K562 (cell line): Measurements from ENCODE around the gene PDE11A. TPM values are rescaled to one million over a fixed set of nuclear protein-coding genes. Genes with fewer than 3 reads are reported as not detected.

Experiments used
- ATAC-seq: fragments of 200-7000 bp; cut with Tn5 transposase; 3 replicates; pipeline ENCODE4 v1.9.1; 2020; ENCODE audit warnings: moderate library complexity
- BruUV-seq: library from RNA; stranded (reverse); fragments of 400-500 nt; replicated peaks from 2 replicates; lab custom pipeline; 2021; lab: Mats Ljungman, UMichigan
- CTCF ChIA-PET: fragments of 300-600 bp; formaldehyde crosslinking; extraction: SDS; loops from one replicate; lab custom pipeline; 2021; ENCODE audit warnings: low intra/inter-chr PET ratio; lab: Yijun Ruan, JAX
- POLR2A ChIA-PET: fragments of 300-600, 350-650 bp; sonication (Branson Sonifier 250); formaldehyde crosslinking; extraction: SDS; loops from one replicate; lab custom pipeline; 2021; ENCODE audit warnings: antibody characterized with exemption, inconsistent platforms; lab: Yijun Ruan, JAX
- DNase-seq, 4 experiments: peaks; one replicate each; pipeline versions ENCODE4 v3.0.0 to v3.0.0-alpha.2; 2011 to 2018; ENCODE audit warnings: low spot score in 3 of 4, mixed read lengths in 3 of 4; ENCODE audit errors: extremely low read depth in 1 of 4
- FAIRE-seq: peaks from 2 replicates; lab custom pipeline; 2011; peaks lifted over from hg19 to GRCh38; lab: Jason Lieb, UNC
- H2AFZ ChIP-seq: 2 replicates; pipeline ENCODE4 v1.6.0; 2011; ENCODE audit warnings: low read depth, low read length, control low read depth, inconsistent platforms
- H3K27ac ChIP-seq: fragments of 200-600 bp; 3 replicates; pipeline ENCODE4 v1.8.0; 2011; ENCODE audit warnings: low read depth, mild to moderate bottlenecking, control low read depth, inconsistent platforms, low read length, moderate library complexity, mixed read lengths; ENCODE audit errors: extremely low read depth
- H3K27me3 ChIP-seq, 2 experiments: fragments of 300-600 bp in 1 of 2; 2 replicates in 1 of 2; 3 replicates in 1 of 2; pipeline versions ENCODE4 v1.6.0 to v1.8.0; 2011; ENCODE audit warnings: inconsistent platforms in 2 of 2, low read length in 2 of 2, mild to moderate bottlenecking in 1 of 2, mixed read lengths in 1 of 2, moderate library complexity in 1 of 2; ENCODE audit not compliant: control insufficient read depth in 2 of 2, insufficient read depth in 2 of 2
- H3K36me3 ChIP-seq: fragments of 300-600 bp; 3 replicates; pipeline ENCODE4 v1.8.0; 2011; ENCODE audit warnings: mild to moderate bottlenecking, low read length, inconsistent platforms; ENCODE audit not compliant: control insufficient read depth, insufficient read depth
- H3K4me1 ChIP-seq, 2 experiments: fragments of 200-600 bp in 1 of 2; replicated peaks in 1 of 2; 2 replicates in 1 of 2; 3 replicates in 1 of 2; pipeline versions ENCODE4 v1.5.1 to v1.8.0; 2011; ENCODE audit warnings: inconsistent platforms in 2 of 2, low read length in 2 of 2, mild to moderate bottlenecking in 1 of 2, mixed read lengths in 1 of 2, moderate library complexity in 1 of 2; ENCODE audit not compliant: control insufficient read depth in 2 of 2, insufficient read depth in 2 of 2
- H3K4me2 ChIP-seq: 2 replicates; pipeline ENCODE4 v1.6.1; 2011; ENCODE audit warnings: low read length, control low read depth, inconsistent platforms, mixed read lengths; ENCODE audit not compliant: insufficient read depth
- H3K4me3 ChIP-seq: fragments of 200-600 bp; sonication (generic), shearing (Covaris generic); 2 replicates; pipeline ENCODE4 v1.5.1; 2016; ENCODE audit warnings: control low read depth, inconsistent platforms
- H3K79me2 ChIP-seq: fragments of 200-600 bp; 3 replicates; pipeline ENCODE4 v1.8.0; 2011; ENCODE audit warnings: low read length, inconsistent platforms; ENCODE audit not compliant: control insufficient read depth, insufficient read depth
- H3K9ac ChIP-seq, 2 experiments: 2 replicates each; pipeline versions ENCODE4 v1.6.0 to v1.6.1; 2011; ENCODE audit warnings: low read depth in 2 of 2, low read length in 2 of 2, control low read depth in 1 of 2, inconsistent platforms in 1 of 2, mild to moderate bottlenecking in 1 of 2, mixed read lengths in 1 of 2; ENCODE audit not compliant: insufficient read depth in 1 of 2
- H3K9me1 ChIP-seq: one replicate; pipeline ENCODE4 v1.6.0; 2011; ENCODE audit warnings: inconsistent platforms, mild to moderate bottlenecking, low read length, moderate library complexity; ENCODE audit not compliant: control insufficient read depth, insufficient read depth
- H3K9me3 ChIP-seq: replicated peaks from 2 replicates; pipeline ENCODE4 v1.5.1; 2011; ENCODE audit warnings: low read depth, low read length, inconsistent platforms; ENCODE audit not compliant: control insufficient read depth, insufficient read depth
- H4K20me1 ChIP-seq: replicated peaks from 2 replicates; pipeline ENCODE4 v1.6.1; 2011; ENCODE audit warnings: low read length, inconsistent platforms, mixed read lengths; ENCODE audit not compliant: control insufficient read depth, insufficient read depth
- CREB1 ChIP-seq, 2 experiments: sonication (generic) in 1 of 2; formaldehyde crosslinking in 1 of 2; IDR thresholded peaks; 2 replicates each; pipeline versions ENCODE4 v1.6.1 to v1.8.0; 2012 to 2022; ENCODE audit warnings: inconsistent platforms in 1 of 2, mild to moderate bottlenecking in 1 of 2, missing genetic modification reagents in 1 of 2, moderate library complexity in 1 of 2
- CTCF ChIP-seq, 3 experiments: IDR thresholded peaks in 2 of 3; conservative IDR thresholded peaks in 1 of 3; 2 replicates each; pipeline ENCODE4 v1.5.1; 2011 to 2012; ENCODE audit warnings: low read length in 3 of 3, mild to moderate bottlenecking in 3 of 3, control low read depth in 2 of 3, improper control_type of control experiment in 1 of 3, inconsistent platforms in 1 of 3, low read depth in 1 of 3, mixed read lengths in 1 of 3, moderate library complexity in 1 of 3; ENCODE audit not compliant: insufficient read depth in 2 of 3
- ETV1 ChIP-seq: fragments of 450-650 bp; conservative IDR thresholded peaks from 2 replicates; pipeline ENCODE4 v1.6.1; 2016; ENCODE audit warnings: missing genetic modification characterization, control low read depth, low read depth, missing compliant biosample characterization
- EZH2 ChIP-seq: IDR thresholded peaks from 2 replicates; pipeline ENCODE4 v1.6.1; 2012; ENCODE audit warnings: low read depth, mild to moderate bottlenecking, inconsistent platforms, low read length, borderline replicate concordance
- GTF2F1 ChIP-seq: IDR thresholded peaks from 2 replicates; pipeline ENCODE4 v1.6.1; 2011; ENCODE audit warnings: low read depth, low read length, improper control_type of control experiment
- HOXB6 ChIP-seq: fragments of 250-450 bp; sonication (Bioruptor Pico); IDR thresholded peaks from 2 replicates; pipeline ENCODE4 v1.5.1; 2022; ENCODE audit warnings: mild to moderate bottlenecking, borderline replicate concordance
- MIER1 ChIP-seq: fragments of 450-650 bp; IDR thresholded peaks from 2 replicates; pipeline ENCODE4 v1.6.1; 2016; ENCODE audit warnings: antibody characterized with exemption, mild to moderate bottlenecking, low read depth
- NELFE ChIP-seq: IDR thresholded peaks from 2 replicates; pipeline ENCODE4 v1.6.1; 2011; ENCODE audit warnings: mild to moderate bottlenecking; ENCODE audit not compliant: insufficient read depth, insufficient read length
- NFRKB ChIP-seq: fragments of 450-650 bp; IDR thresholded peaks from 2 replicates; pipeline ENCODE4 v1.6.1; 2016; ENCODE audit warnings: low read depth
- RAD21 ChIP-seq, 2 experiments: fragments of 250-450 bp in 1 of 2; fragments of 450-650 bp in 1 of 2; sonication (Bioruptor Pico) in 1 of 2; formaldehyde crosslinking in 1 of 2; IDR thresholded peaks in 1 of 2; conservative IDR thresholded peaks in 1 of 2; 2 replicates each; pipeline versions ENCODE4 v1.4.0 to v1.8.0; 2020 to 2022; ENCODE audit warnings: mild to moderate bottlenecking in 2 of 2, moderate library complexity in 1 of 2
- RCOR1 ChIP-seq, 2 experiments: IDR thresholded peaks; 2 replicates each; pipeline ENCODE4 v1.6.1; 2012; ENCODE audit warnings: low read depth in 2 of 2, low read length in 2 of 2, borderline replicate concordance in 1 of 2, improper control_type of control experiment in 1 of 2
- SRSF1 ChIP-seq: fragments of 200-400 bp; formaldehyde crosslinking; IDR thresholded peaks from 2 replicates; pipeline ENCODE4 v1.6.1; 2017; ENCODE audit warnings: mild to moderate bottlenecking, low read depth, low read length, moderate library complexity
- SRSF7 ChIP-seq: fragments of 200-400 bp; formaldehyde crosslinking; optimal IDR thresholded peaks from 2 replicates; pipeline ENCODE3; 2017; ENCODE audit warnings: mild to moderate bottlenecking, low read depth, low read length
- ZC3H11A ChIP-seq: IDR thresholded peaks from 2 replicates; pipeline ENCODE4 v1.6.1; 2012; ENCODE audit warnings: low read depth, low read length, improper control_type of control experiment
- ZNF41 ChIP-seq: fragments of 250-450 bp; sonication (Bioruptor Pico); conservative IDR thresholded peaks from 2 replicates; pipeline ENCODE4 v1.4.0; 2020; ENCODE audit warnings: mild to moderate bottlenecking
- ZNF436 ChIP-seq: fragments of 250-450, 450-650 bp; sonication (Bioruptor Pico); formaldehyde crosslinking; IDR thresholded peaks from 2 replicates; pipeline ENCODE4 v1.7.0; 2020; ENCODE audit warnings: mild to moderate bottlenecking
- ZNF561 ChIP-seq: fragments of 450-650 bp; formaldehyde crosslinking; conservative IDR thresholded peaks from 2 replicates; pipeline ENCODE4 v1.4.0; 2020; ENCODE audit warnings: mild to moderate bottlenecking, moderate library complexity
- ZNF766 ChIP-seq: fragments of 200-800 bp; sonication (Bioruptor generic); conservative IDR thresholded peaks from 2 replicates; pipeline ENCODE4 v1.6.1; 2016; ENCODE audit warnings: missing genetic modification characterization, missing compliant biosample characterization
- WGBS: fragments of 100-300 bp; shearing (Covaris generic); methylation state at CpG from one replicate; pipeline ENCODE4 v1.1.6; 2016; ENCODE audit warnings: low coverage, mixed read lengths; ENCODE audit not compliant: insufficient coverage; ENCODE audit errors: missing lambda C conversion rate; 5-methylcytosine and 5-hydroxymethylcytosine counted together
- in situ Hi-C: fragments of 300-500 bp; cut with MboI; formaldehyde crosslinking; loops from 4 replicates; pipeline ENCODE4 v1.15.0; 2018; ENCODE audit warnings: inconsistent platforms, mixed read lengths
- intact Hi-C: fragments of 100-400 bp; cut with micrococcal nuclease; formaldehyde crosslinking; loops from 2 replicates; pipeline ENCODE4 v1.14.2; 2022
- polyA plus RNA-seq, 8 experiments: library from polyadenylated mRNA; depleted of rRNA in 4 of 8; stranded (reverse) in 5 of 8; unstranded in 3 of 8; fragments of >200 nt; fragmentation: Nextera tagmentation in 2 of 8; fragmentation: Illumina TruSeq in 1 of 8; extraction: Ambion mirVana in 2 of 8; extraction: Trizol in 1 of 8; gene quantifications; 2 replicates each; pipeline versions ENCODE4 v1.2.1 to v1.2.3, GENCODE V29; 2011 to 2014; ENCODE audit warnings: inconsistent platforms in 1 of 8, missing spikeins in 1 of 8
- total RNA-seq, 7 experiments: library from RNA; depleted of rRNA in 6 of 7; stranded (reverse); fragments of >200 nt in 6 of 7; fragmentation: Illumina TruSeq in 2 of 7; extraction: Trizol in 2 of 7; gene quantifications; 2 replicates each; pipeline versions ENCODE4 v1.2.1 to v1.2.3, GENCODE V29; 2011 to 2021; ENCODE audit warnings: low replicate concordance in 1 of 7

Gene PDE11A
- total and polyA plus RNA-seq, 9 of the 15 experiments (the other 6 are each of a cell fraction or from before 2014, with no cell fraction given), result 3.2 to 22.1 (median 5.7) TPM

DNA sequence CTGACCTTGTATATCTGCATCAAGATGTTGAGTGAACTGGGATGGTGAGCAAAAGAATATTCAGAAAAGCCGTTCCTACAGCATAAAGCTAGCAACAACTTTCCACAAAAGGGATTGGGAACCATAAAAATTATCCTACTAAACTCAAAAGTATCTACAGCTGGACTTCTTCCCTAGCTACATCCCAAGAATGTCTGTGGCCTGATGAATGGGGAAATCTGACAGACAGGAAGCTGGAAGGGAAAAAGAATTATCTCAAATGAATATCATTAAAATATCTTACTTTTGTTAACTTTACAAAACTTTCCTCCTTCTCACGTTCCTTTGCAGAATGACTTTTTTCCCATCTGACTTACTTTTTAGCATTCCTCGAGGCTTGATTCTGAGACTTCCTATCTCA lies 150.9 kb downstream of the PDE11A start:
- H3K79me2 ChIP-seq, result no peaks in the 10 kb centered on the region
- TF ChIP-seq RCOR1 (IDR thresholded peaks at IDR 0.05; ENCODE audit: borderline replicate concordance in 1 of 2, low read depth in 2 of 2, low read length in 2 of 2), result no peak
- no peak for TF ChIP-seq ZNF436 (CRISPR knock-in tag)
- no peak for TF ChIP-seq CREB1 (IDR thresholded peaks at IDR 0.05)
- no peak for TF ChIP-seq CREB1 (CRISPR knock-in tag; IDR thresholded peaks at IDR 0.05)
- TF ChIP-seq SRSF7, result no peak
- no peak for TF ChIP-seq ETV1 (tag)
- no peak for TF ChIP-seq SRSF1
- no peak for TF ChIP-seq NFRKB
- TF ChIP-seq ZNF561 (CRISPR knock-in tag), result no peak
- TF ChIP-seq GTF2F1, result no peak
- no peak for TF ChIP-seq NELFE
- TF ChIP-seq EZH2, result no peak
- TF ChIP-seq CTCF (IDR thresholded peaks at IDR 0.05 in 2 of 3, conservative IDR thresholded peaks at IDR 0.05 in 1 of 3; ENCODE audit: insufficient read depth in 2 of 3, low read depth in 1 of 3, low read length in 3 of 3), result no peak
- TF ChIP-seq ZC3H11A, result no peak
- no peak for TF ChIP-seq HOXB6
- no peak for TF ChIP-seq ZNF41 (CRISPR knock-in tag)
- TF ChIP-seq ZNF766 (CRISPR knock-in tag), result no peak
- TF ChIP-seq RAD21 (CRISPR knock-in tag; conservative IDR thresholded peaks at IDR 0.05 in 1 of 2, IDR thresholded peaks at IDR 0.05 in 1 of 2), result no peak
- no peak for TF ChIP-seq MIER1
- no TSS peak for BruUV-seq
- no peaks in the 10 kb centered on the region for H3K4me1 ChIP-seq
- no peak overlapping the region for H3K4me2 ChIP-seq
- in situ Hi-C loops, result no loop called here
- no peak overlapping the region for H3K27ac ChIP-seq
- no peaks in the 10 kb centered on the region for H3K9me3 ChIP-seq
- no peaks in the 10 kb centered on the region for H3K9me1 ChIP-seq
- intact Hi-C loops, result no loop called here
- H4K20me1 ChIP-seq, result no peaks in the 10 kb centered on the region
- no peak for FAIRE-seq
- no peak for DNase-seq
- ChIA-PET CTCF (interaction anchor here (0.6 kb wide), 1 partner anchor 29 kb away, joined by 3 read pairs; no protein-coding TSS in a partner anchor), POLR2A (interaction anchor here (1.8 kb wide), 1 partner anchor 13 kb away, joined by 5 read pairs; no protein-coding TSS in a partner anchor)
- no peaks in the 10 kb centered on the region for H3K36me3 ChIP-seq
- H3K27me3 ChIP-seq, result no peaks in the 10 kb centered on the region
- no peak for ATAC-seq
- H2AFZ ChIP-seq, result no peak overlapping the region
- H3K4me3 ChIP-seq, result no peak overlapping the region
- no peak overlapping the region for H3K9ac ChIP-seq
- 0% methylated on average over 3 of the region's 3 CpGs for WGBS
